IPS-NIHi7 (cell line): Measurements from ENCODE around the gene SPNS3.
A peak's percentile ranks its signal among the peaks of the same experiment; 100 is the strongest.

Experiments
- DNase-seq: peaks from one replicate; pipeline ENCODE4 v3.0.0; 2012; ENCODE audit warnings: mixed read lengths; ENCODE audit errors: extremely low spot score

The SPNS3 gene

DNA sequence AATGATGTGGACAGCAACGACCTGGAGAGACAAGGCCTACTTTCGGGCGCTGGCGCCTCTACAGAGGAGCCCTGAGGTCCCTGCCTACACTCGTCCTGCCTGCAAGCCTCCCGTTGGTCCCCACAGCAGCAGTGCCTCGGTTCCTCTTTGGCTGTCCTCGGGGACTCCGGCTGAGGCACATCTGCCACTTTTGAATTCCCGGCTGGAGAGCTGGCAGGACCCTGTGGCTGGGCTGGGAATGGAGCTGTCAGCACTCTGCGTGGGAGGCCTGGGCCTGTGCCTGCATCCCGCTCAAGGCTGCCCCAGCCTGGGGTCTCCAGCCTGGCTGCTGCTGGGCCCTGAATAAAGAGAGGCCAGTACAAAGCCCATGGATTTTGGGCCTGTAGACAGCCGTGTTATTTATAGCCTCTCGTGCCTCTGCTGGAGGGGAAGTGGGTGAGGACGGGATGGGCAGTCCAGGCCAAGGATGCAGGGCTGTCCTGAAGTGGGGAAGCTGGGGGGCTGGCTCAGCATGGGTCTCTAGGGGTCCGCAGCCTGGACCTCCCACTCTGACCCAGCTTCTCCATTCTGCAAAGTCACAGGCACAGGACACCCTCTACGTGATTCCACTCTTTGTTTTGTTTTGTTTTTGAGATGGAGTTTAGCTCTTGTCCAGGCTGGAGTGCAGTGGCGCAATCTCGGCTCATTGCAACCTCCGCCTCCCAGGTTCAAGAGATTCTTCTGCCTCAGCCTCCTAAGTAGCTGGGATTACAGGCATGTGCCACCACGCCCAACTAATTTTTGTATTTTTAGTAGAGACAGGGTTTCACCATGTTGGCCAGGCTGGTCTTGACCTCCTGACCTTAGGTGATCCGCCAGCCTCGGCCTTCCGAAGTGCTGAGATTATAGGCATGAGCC, 54.3 kb downstream of the SPNS3 start:
- DNase-seq = no peak

DNA sequence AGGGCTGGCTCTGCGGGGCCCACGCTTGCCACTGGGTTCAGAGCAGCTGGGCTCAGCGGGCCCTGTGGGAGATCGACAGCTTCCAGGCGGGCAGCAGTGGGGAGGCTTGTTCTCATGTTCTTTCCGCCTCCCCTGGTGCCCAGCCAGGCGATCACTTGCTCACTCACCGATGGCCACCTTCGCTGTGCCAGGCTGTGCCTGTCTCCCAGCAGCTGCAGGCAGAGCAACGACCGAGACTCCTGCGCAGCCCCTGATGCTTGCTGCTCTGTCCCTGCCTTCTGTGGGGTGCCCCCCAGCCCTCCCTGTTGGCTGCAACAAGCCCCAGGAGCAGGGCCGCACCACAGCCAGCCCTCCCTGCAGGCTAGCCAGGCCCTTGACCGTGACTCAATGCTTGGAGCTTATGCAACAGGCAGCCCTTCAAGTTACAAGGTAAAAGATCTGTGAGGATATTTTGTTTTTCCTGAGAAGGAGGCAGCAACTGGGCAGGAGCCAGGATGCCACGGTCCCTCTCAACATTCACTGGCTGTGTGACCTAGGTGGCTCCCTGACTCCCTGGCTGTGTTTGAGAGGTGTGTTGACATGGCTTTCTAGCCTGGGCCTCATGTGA, 55.4 kb downstream of the SPNS3 start:
- DNase-seq = no peak

DNA sequence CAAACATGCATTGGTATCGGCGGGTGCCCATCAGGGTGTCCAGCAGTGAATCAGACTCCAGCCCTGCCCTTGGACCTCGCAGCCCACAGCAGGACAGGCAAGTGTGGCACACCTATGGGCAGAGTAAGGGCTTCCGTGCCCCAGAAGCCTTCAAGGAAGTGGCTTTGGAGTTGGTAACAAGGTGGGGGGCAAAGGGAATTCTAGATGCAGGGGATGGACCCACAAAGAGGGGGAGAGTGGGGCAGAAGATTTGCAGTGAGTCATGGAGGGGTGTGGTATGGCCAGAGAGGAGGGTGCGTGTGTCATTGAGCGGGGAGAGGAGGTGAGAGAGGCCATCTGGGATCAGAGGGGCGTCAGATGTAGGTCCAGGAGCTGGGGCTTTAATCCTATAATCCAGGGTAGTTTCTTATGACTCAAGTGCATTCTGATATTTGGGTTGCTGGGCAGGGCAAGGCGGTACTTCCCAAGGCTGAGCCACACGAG, 56.4 kb downstream of the SPNS3 start:
- DNase-seq = no peak

DNA sequence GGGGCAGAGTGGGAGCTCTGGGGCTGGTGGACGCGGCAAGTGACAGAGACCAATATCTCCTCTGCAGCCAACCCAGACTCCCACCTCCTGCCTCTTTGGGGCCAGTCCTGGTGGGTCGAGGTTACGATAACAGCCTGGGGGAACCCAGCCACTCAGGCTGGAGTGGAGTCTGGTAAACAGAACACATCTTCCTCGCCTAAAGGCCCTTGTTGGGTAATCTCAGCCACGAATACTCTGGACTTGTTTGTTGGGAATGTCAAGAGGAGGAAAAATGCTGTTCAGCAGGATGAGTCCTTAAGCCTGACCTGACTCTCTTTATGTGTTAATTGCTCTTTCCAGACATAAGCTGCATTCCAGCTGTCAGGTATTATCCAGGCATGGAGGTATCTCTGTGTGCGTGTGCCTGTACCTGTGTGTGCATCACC, 56.9 kb downstream of the SPNS3 start:
- no peak for DNase-seq

DNA sequence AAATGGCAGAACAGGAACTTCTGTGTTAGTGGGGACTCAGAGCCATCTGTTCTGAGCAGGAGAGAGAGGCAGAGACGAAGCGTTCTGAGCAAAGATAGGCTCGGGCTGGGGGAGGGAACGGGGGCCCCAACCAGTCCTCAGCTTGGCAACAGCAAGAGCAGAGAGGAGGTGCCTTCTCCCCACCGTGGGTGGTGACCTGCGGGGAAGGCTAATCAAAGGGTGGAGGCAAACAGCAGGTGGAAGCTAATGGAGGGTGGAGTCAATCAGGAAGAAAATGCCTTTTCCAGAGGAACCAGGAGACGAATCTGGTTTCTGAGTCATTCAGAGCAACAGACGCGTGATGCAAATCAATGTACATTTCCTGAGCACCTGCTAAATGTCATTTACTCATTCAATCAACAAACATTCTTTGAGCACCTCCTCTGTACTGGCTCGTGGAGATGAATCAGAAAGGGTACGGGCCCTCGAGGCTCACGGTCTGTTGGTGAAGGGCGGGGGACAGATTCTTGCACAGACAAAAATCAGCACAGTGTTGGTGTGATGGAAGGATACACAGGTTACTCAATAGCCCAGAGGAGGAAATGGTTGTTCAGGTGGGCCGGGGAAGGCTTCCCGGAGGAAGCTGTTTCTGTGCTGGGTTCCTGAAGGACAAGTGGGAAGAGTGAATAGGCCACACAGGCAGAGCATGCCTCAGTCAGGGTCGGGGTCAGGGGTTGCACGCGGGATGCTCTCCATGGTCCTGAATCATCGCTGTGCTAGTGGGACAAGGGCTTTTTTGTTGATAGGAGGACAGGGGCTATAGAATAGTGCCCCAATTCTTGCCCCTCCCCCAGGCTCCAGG, 59.2 kb downstream of the SPNS3 start:
- peak; percentile 95 for DNase-seq

DNA sequence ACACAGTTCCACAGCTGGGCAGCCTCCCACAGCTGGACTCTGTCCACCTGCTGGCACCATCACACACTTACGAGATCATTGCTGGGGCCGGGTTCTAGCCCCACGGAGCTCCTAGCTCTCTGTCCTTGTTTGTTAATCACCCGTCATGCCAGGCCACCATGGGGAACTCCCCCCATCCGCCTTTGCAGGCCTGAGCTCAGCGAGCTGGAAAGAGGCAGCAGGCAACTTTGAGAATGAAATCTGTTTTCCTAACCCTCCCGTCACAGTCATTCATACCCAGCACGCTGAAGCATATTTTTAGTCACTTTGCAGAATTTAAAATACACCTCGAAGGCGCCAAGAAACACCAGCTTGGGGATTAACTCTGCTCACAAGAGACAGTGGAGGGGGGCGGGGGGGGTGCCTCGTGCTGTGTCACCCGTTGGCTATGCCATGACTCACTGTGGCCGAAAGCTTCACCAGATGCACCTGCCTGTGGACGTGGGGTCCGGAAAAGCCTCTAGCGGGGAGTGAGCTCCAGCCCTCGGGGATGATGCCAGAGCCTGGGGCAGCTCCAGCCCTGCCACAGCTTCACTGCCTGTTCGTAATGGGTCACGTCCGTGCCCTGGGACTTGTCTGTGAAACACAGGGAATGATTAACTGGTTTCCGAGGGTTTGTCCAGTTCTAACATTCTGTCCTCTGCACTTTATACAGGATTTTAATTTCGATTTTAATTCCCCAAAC, 63.5 kb downstream of the SPNS3 start:
- no peak for DNase-seq

DNA sequence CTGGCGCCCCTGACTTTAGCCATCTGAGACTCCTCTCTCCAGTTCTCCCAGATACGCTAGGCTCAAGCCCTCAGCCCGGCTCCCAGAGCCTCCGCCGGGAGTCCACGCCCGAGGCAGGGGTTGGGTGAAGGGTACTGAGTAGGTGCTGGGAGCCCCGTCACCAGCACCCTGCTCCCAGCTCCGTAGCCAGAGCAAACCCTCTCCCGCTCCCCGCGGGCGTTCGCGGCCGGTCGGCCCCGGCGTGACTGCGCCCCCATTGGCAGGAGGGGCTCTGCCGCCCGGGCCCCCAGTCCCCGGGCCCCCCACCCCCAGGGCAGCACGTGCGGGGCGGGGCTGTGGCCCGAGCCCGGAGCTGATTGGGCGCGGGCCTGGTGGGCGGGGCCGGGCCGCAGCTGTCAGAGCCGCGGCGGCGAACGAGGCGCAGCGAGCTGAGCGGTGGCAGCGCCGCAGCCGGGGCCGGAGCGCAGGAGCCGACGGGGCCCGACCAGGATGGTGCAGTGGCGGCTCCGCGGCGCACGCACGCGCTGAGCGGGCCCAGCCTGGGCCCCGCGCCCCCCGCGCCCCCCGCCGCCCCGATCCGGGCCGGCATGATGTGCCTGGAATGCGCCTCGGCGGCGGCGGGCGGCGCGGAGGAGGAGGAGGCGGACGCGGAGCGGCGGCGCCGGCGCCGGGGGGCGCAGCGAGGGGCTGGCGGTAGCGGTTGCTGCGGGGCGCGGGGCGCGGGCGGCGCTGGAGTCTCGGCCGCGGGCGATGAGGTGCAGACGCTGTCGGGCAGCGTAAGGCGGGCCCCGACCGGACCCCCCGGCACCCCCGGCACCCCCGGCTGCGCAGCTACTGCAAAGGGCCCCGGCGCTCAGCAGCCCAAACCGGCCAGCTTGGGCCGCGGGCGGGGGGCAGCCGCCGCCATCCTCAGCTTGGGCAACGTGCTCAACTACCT, 65.0 kb downstream of the SPNS3 start, which contains the start of gene SPNS2:
Gene SPNS2, plus strand, starts transcription at position 421 of the 937 bp plus-strand sequence. Its CDS starts 167 bp downstream, at position 588.
- DNase-seq = peak; percentile 94

DNA sequence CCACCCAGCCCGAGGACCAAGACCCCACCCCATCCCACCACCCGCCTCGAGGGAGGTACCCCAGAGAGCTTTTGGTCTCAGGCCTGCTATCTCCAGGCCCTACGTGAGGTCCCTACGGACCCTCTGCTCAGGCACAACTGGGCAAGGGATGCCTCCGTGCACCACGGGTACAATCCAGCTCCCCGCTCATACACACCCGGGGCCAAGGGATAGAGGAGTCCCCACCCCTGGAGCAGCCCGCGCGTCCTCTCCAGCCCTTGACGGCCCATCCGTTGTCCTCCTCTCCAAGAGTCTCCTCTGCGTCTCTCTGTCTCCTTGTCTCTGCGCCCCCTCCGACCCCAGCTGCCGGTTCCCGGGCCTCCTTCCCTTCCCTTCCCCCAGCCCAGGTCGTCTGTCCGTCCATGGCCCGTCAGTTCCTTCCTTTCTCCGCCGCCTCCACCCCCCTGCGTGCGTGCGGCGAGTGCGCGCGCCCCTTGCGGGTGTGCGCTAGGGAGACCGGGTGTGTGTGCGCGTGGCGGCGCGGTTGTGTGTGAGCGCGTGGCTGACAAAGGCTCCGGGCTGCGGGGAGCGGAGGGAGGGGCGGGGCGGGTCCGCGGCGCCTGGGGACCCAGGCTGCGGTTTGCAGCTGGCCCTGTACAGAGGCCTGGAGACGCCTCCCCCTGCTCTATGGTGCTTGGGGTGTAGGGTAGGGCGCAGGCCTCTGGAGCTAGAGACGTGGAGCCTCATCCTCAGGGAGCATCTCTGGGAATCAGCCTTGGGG, 65.9 kb downstream of the SPNS3 start:
- peak; percentile 45 for DNase-seq

DNA sequence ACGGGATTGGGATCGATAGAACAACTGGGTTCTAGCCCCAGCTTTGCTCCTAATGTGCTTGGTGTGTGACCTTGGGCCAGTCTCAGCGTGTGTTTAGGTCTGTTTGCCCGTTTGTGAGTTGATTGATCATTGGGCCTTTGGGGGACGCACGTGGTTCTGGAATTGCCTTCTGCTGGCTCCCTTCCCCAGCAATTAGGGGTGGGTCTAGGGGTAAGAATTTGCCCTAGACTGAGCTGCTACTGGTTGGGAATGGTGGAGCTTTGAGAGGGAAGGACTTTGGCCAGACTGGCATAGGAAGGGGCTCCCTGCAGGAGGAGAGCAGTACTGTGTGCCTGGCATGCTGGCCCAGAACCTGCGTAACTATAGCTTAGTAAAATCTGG, 66.4 kb downstream of the SPNS3 start:
- DNase-seq = no peak

DNA sequence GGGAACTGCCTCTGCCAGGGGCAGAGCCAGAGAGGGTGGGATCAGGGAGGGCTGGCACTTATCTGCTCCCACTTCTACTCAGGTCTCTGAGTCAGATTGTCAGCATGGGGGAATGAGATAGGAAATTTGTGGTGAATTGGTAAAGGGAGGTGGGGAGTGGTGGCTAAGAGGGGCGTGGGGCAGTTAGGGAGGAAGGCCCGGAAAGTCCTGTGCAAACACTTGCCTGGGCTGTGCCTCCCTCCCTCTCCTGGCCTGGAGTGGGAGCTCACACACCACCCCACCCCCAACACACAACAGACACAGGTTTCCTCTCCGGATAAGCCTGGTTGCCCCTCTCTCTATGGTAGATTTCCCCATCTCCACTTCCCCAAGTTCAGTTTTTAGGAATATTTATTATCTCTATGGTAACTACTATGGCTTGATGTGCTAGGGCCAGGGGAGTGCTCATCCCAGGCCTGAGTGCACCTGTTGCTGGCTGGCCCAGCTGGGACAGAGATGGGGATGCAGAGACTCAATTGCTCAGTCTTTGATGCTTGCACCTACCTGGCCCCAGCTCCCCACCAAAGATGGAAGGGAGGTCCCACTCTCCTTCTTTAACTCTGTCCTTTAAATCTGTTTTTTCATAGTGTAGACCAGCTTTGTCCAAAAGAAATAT, 67.7 kb downstream of the SPNS3 start:
- DNase-seq = no peak

DNA sequence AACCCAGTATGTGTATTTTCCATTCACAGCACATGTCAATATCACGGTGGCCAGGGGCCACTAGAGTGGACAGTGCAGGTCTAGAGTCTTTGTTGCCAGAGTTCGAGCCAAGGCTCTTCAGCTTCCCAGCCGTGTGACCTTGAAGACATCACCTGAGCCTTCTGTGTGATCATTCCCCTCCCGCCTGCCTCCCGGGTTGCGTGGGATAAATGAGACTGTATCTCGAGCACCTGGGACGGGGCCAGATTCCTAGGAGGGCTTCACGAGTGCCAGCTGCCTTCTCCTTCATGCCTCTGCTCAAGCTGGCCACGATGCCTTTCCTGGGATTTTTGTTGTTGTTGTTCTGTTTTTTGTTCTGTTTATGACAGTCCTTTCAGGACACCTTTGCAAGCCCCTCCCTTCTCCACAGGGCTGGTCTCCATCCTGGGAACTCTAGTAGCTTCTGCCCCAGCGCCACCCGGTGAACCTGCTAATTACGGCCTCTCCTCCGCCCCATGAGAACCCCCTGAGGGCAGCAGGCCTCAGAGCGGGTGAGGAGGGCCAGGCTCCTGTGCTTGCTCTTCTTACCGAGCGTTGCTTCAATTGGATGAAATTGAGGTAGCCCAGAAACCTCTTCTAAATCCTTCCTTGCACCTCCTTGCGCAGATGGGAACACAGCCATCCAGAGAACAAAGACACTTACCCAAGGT, 68.9 kb downstream of the SPNS3 start:
- no peak for DNase-seq

DNA sequence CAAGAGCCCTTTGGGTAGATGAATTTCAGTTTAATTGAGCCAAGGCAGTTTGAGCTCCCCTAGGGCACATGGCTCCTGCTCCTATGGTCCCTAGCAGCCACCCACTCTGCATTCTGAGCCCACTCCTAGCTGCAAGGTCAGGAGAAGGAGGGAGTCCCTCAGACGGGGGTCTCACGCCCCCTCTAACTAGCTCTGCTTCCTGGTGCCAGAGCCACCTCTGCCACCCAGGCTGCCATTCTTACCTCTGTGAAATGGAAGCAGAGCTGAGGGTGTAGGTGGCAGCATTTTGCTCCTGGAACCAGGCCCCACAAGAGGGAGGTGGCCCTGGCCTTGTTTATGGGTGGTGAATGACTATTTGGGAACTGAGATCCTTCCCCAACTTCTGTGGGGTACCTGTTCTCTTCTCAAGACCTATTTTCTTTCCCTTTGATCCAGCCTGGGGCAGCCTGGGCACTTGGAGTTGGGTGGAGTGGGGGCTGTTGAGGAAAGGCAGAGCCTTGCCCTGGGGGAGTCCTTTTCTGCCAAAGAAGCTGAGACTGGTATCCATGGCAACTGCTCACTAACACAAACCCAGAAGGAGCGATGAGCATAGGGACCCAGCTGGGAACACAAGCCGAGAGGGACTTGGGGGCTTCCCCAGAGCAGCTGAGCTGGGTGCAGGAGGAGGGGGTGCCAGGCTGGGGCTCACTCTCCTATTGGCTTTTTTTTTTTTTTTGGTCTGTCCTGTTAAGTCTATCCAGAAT, 69.7 kb downstream of the SPNS3 start:
- DNase-seq = no peak

DNA sequence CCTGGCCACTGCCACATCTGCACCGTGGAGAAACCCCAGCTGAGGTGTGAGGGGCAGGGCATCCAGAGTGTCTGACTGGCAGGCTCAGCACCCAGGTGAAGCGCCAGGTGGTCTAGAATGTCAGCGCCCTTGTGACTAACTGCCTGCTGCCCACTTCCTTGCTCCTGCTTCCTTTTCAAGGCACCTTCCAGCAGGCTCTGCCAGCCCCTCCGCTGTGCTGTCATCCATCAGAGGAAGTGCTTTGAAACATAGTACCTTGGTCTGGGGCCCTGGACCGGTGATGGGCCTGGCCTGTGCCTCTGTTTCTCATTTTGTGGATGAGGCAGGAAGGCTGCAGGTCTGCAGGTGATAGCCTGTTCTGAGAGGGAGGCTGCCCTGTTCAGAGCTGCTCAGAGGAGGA, 70.4 kb downstream of the SPNS3 start:
- DNase-seq = no peak

DNA sequence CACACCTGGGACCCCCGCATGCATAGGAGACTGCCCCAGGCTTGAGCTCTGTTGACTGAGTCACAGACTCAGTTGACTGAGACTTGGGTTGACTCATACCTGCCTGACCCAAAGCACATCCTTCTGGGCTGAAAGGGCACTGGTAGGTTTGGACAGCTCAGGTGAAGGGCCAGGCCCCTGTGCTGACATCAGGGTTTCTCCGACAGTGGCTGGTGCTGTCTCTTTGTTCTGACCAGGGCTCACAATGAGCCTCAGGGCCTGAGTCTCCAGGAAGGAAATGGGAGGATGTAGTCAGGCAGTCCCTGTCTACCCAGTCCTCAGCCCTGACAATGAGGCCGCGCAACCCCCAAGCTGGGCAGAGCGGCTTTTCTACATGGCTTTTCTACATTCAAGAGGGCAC, 71.4 kb downstream of the SPNS3 start:
- DNase-seq = no peak

DNA sequence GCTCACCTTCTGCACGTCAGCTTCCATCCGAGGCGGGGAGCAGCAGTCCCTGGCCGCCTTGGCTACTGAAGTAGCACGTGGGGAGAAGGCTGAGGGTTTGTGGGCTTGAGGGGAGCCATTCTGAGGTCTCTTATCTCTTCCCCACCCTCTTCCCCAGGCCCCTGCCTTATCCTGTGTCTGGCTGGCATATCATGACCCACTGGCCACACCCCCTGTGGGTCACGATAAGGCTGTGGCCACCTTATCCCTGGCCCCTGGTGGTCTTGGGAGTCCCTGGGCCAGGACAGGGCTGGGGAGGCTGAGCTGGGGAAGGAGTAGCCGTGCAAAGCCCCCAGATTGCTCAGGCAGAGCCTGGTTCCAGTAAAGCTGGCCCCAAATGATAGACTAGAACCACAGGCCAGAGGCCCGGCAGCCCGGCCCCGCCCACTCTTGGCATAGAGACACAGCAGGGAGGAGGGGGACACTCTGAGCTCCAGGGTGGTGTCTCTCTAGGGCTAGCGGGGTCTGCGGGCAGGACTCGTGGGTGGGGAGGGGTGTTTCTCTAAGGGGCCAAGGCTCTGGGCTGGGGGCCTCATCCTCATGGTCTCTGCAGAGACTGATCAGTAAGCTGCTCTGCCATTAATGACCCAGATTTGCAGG, 72.6 kb downstream of the SPNS3 start:
- DNase-seq = no peak

DNA sequence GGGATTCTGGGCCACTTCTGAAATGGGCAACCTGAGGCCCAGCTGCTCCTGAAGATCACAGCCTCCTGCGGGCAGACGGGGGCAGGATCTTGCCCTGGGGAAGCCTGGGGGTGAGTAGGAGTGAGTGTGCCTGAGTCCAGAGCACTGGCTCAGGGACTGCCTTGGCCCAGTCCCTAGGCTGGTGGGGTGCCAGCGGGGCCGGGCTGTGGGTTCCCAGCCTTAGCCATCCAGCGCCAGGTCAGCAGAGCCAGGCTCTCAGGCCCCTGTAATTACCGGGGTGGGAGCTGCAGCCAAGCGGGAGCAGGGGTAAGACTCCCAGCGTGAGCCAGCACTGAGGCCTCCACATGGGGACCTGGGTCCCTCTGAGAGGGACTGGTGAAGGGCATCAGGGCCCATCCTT, 73.2 kb downstream of the SPNS3 start:
- DNase-seq = no peak
